Measurements from ENCODE around the gene TTC5.

DNA sequence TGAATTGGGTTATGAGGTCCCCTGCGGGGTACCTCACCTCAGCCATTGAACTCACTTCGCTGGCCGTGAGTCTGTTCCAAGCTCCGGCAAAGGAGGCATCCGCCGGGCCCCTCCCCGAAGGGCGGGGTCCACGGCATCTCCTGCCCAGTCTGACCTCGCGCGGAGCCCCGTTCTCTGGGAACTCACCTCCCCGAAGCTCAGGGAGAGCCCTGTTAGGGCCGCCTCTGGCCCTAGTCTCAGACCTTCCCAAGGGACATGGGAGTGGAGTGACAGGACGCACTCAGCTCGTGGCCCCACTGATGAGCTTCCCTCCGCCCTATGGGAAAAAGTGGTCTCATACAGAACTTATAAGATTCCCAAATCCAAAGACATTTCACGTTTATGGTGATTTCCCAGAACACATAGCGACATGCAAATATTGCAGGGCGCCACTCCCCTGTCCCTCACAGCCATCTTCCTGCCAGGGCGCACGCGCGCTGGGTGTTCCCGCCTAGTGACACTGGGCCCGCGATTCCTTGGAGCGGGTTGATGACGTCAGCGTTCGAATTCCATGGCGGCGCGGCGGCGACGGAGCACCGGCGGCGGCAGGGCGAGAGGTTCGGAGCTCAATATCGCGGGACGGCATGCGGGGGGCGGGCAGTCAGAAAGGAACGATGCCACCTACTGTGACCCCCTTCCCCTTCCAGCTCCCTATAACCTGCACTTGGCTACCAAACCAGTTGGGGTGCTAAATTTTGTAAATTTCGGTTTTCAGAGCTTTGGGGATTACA is 37.5 kb upstream of the TTC5 start, which contains the start of gene PARP2:
- TF ChIP-seq RAD21 (IDR thresholded peaks at IDR 0.05; ENCODE audit: low read depth) (no peak), EP300 (IDR thresholded peaks at IDR 0.05; ENCODE audit: borderline replicate concordance) (no peak), TEAD4 (IDR thresholded peaks at IDR 0.05) (peak; percentile 70)
